ENCODE measurements around the gene UQCR10. TPM values are rescaled to one million over a fixed set of nuclear protein-coding genes. Genes with fewer than 3 reads are reported as not detected.
"Not testable (repeated sequence)": the region's sequence is repeated elsewhere in the genome, so short reads cannot be mapped to it uniquely, and the experiment has no call there.

The UQCR10 gene
- polyA plus RNA-seq, 10 donors: 112 to 135 (median 121) TPM

- no peak for DNase-seq
Measured at GRCh38 chr22:29734406-29734805, 32.8 kb upstream of the UQCR10 start.

DNA sequence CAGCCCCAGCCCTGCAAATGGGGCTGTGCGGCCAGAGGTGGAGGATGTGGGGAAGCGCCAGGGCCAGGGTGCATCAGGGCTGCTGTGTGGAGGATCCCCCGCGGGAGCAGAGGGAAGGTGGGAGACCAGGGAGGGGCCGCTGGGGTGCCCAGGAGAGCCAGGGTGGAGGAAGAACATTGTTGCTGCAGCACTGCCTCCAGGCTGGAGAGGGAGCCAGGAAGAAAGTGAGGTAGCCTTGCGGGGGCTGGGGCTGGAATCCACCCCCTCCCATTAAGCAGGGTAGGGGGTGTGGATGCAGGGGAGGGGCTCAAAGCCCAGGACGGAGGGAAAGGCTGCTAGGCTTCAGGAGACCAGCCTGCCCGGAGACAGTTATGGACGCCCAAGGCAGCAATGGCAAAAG, 32.3 kb upstream of the UQCR10 start:
- no peak for DNase-seq

- no peak for DNase-seq
Measured at GRCh38 chr22:29735416-29735815, 31.8 kb upstream of the UQCR10 start.

GRCh38 chr22:29737251-29738117, 29.7 kb upstream of the UQCR10 start:
- DNase-seq: no peak

DNA sequence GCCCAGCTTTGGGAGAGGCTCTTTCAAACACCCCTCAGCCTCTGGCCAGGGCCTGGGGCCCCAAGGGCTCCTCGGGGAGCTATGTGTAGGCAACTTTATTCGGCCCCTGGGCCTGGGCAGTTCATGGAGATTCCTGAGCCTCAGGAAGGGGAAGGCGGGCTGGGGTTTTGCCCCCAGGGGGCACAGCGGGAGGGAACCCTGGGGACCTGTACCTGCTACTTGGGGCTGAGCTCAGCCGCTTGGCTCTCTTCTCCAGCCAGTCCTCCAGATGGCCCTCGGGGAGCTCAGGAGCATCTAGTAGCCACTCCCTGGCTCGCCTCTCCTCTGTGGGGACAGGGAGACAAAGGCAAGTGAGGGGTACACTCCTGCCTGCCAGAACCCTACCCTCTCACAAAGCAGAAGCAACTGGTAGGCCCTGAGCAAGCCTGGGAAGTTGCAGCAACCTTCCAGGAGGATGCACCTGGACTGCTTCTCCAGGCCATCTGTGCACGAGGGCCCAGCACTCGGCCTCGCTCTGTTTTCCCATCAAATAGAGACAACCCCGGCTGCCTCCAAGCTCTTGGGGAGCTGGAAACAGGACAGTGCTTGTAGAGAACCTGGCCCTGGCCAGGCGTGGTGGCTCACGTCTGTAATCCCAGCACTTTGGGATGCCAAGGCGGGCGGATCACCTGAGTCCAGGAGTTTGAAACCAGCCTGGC, 28.9 kb upstream of the UQCR10 start:
- no peak for DNase-seq

DNA sequence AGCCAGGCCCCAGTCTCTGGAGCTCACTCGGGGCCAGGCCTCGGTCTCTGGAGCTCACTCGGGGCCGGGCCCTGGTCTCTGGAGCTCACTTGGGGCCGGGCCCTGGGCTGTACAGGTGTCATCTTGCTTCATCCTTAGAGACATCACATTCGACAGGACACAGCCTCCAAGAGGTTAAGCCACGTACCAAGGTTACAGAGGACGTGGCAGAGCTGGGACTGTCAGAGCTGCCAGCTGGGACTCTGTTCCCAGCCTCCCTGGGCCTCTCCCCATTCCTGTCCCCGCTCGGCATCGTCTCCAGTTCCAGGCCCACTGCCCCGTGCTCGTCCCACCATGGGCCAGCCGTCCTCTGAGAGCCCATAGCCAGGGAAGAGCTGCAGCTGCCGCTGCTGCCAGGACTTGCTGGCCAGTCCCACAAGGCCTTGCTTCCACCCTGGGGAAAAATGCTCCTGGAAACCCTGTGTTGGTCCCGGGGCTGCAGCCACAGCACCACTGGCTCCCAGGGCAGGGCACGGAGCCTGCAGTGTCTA, 27.8 kb upstream of the UQCR10 start:
- DNase-seq: no peak

- DNase-seq: no peak
Measured at GRCh38 chr22:29740216-29740615, 27.0 kb upstream of the UQCR10 start.

DNA sequence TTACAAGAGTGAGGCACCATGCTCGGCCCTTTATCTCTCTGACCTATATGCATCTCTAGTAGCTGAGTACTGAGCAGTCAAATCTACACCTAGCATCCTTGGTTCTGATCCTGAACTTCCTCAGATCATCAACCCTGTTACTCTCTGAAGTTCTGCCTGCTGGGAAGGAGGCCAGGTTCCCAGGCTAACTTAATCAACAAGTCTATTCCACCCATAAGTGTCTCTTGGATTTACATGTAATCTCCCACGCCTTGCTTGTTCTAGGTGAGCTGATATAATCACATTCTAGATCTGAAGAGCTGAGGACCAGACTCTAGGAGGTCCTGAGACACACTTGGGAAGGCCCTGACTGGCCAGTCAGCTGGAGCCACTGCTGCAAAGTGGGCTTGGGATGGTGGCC, 25.2 kb upstream of the UQCR10 start:
- DNase-seq: no peak

GRCh38 chr22:29742326-29742725, 24.8 kb upstream of the UQCR10 start:
- DNase-seq: no peak

- peak; percentile 66 to 79 (median 76) for DNase-seq
Measured at GRCh38 chr22:29744902-29745301, 22.3 kb upstream of the UQCR10 start.

- no peak for DNase-seq
Measured at GRCh38 chr22:29747832-29748231, 19.3 kb upstream of the UQCR10 start.

- no peak for DNase-seq
Measured at GRCh38 chr22:29748248-29748893, 18.8 kb upstream of the UQCR10 start.

DNA sequence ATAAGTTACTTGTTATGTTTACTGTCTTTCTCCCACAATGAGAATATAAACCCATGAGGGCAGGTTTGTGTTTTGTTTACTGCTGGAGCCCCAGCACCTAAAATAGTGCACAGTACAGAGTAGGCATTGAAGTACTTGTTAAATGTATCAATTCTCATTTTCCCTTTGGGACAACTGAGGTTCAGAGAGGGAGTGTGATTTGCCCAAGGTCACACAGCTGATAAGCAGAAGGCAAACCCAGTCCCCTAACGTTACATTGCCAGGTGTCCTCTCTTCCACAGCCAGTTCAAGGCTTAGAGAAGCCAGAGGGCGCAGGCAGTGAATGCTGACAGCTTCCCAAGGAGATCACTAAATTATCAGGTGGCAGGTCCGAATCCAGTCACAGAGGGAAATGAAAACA, 17.1 kb upstream of the UQCR10 start:
- DNase-seq: no peak

- peak in 1 of 3 donors; percentile 57 for DNase-seq
Measured at GRCh38 chr22:29750559-29751538, 16.3 kb upstream of the UQCR10 start.

GRCh38 chr22:29751669-29752068, 15.5 kb upstream of the UQCR10 start:
- no peak for DNase-seq

GRCh38 chr22:29753808-29754657, 13.1 kb upstream of the UQCR10 start:
- DNase-seq: no peak

DNA sequence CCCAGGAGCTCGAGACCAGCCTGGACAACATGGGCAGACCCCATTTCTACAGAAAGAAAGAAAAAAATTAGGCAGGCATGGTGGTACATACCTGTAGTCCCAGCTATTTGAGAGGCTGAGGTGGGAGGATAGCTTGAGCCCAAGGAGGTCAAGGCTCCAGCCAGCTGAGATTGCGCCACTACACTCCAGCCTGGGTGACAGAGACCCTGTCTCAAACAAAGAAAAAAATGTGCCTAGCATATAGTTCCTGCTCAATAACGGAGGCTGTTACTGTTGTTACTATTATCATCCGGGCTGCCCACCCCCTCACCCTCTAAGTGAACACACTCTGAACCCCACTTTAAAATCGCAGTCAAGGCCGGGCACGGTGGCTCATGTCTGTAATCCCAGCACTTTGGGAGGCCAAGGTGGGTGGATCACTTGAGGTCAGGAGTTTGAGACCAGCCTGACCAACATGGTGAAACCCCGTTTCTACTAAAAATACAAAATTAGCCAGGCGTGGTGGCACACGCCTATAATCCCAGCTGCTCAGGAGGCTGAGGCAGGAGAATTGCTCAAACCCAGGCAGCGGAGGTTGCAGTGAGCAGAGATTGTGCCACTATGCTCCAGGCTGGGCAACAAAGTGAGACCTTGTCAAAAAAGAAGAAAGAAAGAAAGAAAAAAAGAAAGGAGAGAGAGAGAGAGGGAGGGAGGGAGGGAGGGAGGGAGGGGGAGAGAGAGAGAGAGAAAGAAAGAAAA, 12.3 kb upstream of the UQCR10 start:
- not testable (repeated sequence) for DNase-seq

- no peak for DNase-seq
Measured at GRCh38 chr22:29755889-29756288, 11.3 kb upstream of the UQCR10 start.

GRCh38 chr22:29756341-29756740, 10.8 kb upstream of the UQCR10 start:
- no peak for DNase-seq
